ENCODE data around the gene SLC35A4.
A peak's percentile ranks its signal among the peaks of the same experiment; 100 is the strongest.

SLC35A4 gene, protein sequence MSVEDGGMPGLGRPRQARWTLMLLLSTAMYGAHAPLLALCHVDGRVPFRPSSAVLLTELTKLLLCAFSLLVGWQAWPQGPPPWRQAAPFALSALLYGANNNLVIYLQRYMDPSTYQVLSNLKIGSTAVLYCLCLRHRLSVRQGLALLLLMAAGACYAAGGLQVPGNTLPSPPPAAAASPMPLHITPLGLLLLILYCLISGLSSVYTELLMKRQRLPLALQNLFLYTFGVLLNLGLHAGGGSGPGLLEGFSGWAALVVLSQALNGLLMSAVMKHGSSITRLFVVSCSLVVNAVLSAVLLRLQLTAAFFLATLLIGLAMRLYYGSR
- total RNA-seq = 28.6 to 31.4 reads per million in 2 donors

DNA sequence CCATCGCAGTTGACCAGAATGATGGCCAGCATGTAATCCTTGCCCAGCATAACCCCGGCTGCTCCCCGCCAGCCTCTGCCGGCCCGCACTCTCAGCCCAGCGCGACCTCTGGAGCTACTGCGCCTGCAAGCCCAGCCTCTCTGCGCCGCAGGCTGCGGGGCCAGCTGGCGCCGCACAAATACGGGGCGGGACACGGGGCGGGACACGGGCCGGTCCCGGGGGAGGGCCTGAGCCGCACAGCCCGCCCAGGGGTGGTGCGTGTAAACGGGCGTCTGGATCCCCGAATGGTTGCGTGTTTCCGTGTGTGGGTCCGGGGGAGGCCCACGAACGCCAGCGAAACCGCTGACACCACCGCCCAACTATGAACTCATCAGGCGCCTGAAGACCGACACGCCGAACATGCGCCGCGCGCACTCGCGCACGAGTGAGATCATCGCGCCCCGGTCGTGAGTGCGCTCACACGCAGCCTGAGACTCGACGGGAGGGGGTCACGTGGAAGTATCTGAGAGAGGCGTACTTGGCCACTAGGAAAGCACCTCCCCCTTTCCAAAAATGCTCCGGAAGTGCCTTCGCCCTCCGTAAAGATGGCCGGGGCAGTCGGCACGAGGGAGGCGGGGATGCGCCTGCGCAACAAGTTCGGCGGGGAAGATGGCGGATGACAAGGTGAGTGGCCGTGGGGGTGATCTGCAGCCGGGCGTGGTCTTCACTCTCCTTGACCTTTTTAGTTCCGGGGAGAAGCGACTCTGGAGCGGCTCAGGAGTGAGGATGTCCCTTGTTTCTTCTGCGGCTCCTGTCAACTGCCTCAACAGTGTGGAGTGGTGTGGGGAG is at the start of gene SLC35A4, which contains the start of gene APBB3:
Gene SLC35A4, plus strand, starts transcription at position 633 of the 828 bp plus-strand sequence. CDS start 2,342 bp downstream, outside the sequence.
Gene APBB3, minus strand, starts transcription at position 403 of the 828 bp plus-strand sequence. Its CDS starts 353 bp downstream, at position 50.
- peak; percentile 99 for DNase-seq

DNA sequence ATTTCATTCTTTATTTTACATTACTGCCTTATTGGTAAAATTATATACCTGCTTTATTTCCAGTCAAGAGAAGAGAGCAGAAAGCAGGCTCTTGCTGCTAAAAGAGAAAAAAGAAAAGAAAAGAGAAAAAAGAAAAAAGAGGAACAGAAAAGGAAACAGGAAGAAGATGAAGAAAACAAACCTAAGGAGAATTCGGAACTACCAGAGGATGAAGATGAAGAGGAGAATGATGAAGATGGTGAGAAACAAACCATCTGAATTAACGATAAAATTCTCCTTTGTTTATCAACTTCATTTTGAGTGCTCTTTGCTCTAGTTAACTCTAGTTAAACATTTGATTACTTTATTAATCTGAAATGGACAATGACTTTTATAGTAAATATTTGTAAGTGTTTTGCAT is 40.6 kb upstream of the SLC35A4 start:
- no peak for DNase-seq

DNA sequence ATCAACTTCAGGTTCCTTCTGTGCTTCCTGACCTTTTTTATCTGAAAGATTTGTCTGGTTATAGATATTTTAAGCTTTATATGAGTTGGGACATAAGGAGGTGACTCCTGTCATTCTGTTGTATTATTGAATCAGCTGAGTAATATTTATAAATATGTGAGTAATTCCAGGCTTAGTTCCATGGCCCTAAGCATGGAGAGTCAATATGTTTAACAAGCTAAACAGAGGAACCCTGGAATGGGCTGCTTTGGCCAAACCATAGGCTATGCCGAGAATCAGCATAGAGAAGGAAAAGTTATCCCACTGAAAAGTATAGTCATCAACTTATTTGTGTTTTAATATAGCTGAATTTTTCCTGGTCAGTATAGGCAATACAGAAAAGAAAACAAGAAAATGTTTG is 24.4 kb upstream of the SLC35A4 start:
- DNase-seq = no peak

DNA sequence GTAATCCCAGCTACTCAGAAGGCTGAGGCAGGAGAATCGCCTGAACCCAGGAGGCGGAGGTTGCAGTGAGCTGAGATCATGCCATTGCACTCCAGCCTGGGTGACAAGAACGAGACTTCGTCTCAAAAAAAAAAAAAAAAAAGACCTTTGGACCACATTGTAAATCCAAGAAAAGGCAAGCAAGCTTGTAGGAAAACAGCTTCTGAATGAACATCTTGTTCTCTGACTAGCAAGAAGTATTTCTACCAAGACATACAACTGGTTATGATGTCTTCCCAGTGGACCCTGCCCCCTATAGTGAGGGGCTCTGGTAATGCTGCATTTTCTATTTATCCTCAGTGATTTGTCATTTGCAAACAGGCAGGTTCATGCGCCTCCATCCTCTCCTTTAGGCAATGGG is 21.7 kb upstream of the SLC35A4 start:
- no peak for DNase-seq

DNA sequence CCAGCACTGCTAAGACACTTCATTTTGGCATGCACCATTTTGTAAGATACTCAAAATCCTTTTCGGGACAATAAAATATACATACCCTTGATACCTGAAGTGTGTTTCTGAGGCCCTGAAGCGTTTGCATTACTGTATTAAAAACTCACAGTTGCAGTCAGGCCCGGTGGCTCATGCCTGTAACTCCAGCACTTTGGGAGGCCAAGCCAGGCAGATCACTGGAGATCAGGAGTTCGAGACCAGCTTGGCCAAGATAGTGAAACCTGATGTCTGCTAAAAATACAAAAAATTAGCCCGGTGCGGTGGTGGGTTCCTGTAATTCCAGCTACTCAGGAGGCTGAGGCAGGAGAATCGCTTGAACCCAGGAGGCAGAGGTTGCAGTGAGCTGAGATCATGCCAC is 19.6 kb upstream of the SLC35A4 start:
- no peak for DNase-seq

DNA sequence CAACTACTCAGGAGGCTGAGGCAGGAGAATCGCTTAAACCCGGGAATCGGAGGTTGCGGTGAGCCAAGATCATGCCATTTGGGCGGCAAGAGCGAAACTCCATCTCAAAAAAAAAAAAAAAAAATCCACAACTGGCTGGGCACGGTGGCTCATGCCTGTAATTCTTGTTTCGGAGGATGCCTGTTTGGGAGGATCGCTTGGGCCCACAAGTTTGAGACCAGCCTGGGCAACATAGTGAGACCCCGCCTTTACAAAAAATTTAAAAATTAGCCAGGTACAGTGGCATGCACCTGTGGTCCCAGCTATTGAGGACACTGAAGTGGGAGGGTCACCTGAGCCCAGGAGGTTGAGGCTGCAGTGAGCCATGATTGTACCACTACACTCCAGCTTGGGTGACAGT is 19.0 kb upstream of the SLC35A4 start:
- no peak for DNase-seq

DNA sequence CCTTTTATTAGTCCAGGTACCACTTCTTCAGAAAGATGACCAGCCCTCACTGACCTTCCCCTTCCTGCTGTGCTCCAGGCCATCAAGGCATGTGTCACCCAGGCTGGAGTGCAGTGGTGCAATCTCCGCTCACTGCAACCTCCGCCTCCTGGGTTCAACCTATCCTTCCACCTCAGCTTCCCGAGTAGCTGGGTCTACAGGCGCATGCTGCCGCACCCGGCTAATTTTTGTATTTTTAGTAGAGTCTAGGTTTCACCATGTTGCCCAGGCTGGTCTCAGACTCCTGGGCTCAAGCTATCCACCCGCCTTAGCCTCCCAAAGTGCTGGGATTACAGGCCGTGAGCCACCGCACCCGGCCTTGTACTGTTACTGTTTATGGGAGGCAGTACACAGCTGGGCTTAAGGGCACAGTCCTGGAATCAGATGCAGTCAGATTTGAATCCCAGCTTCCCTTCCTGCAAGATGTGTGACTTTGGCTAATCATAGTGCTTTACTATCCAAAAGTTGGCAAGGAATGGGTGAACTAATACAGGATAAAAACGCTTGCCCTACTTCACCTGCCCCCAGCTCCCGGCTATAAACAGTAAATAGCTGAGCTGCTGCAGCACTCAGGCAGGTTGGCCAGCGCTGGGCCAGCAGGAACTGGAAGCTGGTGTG is 17.6 kb upstream of the SLC35A4 start:
- DNase-seq = no peak

DNA sequence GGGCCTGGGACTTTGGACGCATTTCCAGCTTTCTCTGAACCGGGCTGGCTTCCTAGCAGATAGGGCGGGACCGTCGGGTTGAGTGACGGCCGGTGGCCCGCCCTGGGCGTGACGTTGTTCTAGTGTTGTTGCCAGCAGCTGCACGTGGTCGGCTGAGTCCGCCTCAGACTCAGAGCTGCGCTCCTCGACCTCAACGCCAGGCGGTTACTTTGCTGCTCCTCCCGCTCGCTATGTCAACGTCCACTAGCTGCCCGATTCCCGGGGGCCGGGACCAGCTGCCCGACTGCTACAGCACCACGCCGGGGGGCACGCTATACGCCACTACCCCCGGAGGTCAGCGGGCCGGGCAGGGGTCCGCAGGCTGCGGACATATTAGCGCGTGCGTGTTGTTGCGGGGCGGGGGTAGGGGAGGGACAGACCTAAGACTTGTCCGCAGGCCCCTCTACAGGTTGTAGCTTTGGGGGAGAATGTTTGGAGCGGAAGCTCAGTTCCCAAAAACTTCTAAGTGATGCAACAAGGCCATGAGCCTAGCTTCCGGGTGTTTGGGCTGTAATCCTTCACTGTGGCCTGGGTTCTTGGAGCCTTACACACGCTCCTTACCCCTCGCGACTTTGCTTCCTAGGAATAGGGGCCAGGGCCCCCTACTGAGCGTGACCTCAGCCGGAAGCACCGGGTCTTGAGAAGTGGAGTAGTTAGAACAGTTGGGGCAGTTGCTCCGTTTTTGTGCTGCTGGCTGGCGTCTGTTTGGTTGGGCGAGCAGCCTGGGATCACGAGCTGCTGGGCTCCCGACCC is 16.9 kb upstream of the SLC35A4 start, which contains the start of gene EIF4EBP3:
Gene EIF4EBP3, plus strand, starts transcription at position 155 of the 792 bp plus-strand sequence. Its CDS starts 76 bp downstream, at position 231.
- DNase-seq = peak; percentile 65

DNA sequence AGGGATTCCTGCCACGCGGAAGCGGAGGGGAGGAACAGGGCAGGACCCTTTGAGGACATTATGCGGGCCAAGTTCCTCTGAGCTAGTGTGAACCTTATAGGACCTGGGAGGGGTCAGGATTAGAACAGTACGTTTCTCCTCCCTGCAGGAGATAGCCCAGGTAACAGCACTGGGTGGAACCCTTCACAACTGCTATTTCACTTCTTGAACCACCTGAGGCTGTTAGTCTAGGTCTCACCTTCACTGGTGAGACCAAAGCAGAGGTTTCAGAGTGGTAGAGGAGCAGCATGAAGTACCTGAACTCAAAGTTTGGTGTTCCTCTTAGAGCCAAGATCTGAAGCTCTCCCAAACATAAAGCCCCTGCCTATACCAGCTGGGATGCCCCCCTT is 16.3 kb upstream of the SLC35A4 start:
- no peak for DNase-seq

DNA sequence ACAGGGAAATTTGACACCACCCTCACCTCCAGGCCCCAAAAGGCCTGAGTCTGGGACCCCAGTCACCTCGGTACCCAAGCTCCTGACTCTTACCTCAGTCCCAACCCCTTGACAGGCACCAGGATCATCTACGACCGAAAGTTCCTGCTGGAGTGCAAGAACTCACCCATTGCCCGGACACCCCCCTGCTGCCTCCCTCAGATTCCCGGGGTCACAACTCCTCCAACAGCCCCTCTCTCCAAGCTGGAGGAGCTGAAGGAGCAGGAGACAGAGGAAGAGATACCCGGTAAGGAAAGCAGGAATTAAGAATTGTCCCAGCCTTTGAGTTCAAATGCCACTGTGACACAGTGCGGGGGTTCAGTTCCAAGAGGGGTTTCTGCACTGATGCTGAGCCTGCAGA is 15.8 kb upstream of the SLC35A4 start:
- DNase-seq = no peak

DNA sequence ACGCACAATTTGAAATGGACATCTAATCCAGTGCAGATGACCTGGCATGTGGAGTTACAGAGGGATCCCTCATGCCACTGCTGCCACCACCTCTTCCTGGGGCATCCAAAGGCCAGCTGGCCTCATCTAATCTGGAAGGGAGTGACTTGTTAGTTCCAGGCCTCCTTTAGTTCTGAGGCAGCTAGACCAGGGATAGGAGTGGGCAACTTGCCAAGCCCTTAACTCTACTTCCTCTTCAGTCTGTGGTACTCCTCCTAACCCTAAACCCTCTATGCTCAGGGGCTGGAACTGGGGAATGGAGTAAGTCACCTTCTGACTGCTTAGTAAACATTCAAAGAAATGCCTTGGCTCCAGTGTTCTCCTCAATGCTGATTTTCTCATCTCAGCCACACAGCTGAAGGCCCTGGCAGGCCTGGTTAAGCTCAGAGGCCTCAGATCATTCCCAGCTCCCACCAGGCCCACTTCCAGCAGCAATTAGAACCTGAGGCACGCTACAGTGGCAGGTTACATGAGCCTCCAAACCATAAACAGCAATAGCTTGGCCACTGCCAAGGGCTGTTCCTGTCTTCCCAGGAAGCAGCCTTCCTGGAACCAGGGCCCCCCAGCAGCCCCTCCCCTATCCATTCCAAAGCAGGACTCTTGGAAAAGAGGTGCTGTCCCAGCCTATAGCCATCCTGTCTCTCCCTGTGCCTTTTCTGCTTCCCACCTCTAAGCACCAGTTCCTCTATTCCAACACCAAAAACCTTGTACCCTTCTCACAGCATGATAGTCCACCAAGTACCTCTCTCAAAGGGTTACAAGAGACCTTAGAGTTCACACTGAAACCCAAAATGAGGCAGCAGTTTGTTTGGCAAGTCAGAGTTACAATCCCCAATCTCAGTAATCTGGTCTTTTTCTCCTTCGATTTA is 15.1 kb upstream of the SLC35A4 start:
- no peak for DNase-seq

DNA sequence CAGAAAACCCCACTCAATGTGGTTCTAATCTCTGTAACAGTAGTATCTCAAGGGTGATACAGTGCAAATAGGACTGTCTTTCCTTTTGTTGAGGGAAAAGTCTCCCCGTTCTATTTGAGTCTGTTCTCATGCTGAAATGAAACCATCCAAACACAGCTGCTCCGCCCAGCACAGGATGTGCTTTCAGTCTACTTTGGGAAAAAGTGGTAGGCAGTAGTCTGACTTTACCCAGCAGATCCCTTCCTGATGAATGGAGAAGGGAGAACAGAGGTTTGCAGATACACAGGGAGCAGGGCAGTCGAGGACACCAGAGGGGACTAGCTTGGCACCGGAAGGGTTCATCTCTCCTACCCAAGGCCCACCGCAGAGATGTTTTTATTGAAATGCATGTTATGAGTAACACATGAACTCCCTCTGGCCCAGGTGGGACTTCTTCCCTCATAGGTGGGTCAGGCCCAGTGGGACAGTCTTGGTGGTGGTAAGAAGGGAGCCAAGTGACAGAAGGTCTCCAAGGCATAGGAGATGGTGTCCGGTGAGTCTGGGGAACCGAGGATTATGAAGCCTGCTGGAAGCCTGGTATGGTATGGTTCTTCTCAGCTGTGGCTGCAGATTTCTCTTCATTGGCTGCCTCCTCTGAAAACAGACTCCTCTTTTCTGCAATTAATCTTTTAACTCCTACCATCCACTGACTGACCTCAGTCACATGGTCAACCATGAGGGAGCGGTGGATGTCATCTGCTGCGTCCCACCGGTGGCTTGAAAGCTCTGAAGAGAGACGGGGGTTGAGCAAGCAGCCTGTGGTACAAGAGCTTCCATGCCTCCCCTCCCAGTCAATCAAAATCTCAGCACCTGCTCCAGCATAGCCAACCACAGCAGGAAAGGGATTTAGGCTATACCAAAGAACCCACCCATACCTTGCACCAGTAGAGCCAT is 14.2 kb upstream of the SLC35A4 start:
- DNase-seq = no peak

DNA sequence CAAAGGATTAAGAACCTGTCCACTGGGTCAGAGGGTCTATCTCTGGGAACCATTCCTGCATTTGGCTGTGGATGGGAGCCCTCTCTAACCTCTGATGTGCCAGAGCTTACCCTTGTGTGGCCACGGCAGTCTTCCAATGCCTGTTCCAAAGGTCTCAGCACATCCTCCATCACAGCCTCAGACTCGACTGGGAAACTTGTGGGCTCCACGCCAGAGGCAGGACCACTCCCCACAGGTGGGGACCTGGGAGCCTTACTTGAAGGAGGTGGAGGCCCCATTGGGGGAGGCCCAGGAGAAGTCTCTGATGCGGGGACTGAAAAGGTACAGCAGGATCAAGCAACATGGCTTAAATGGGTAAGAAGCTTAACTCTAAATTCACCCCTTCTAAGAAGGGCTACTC is 12.8 kb upstream of the SLC35A4 start:
- DNase-seq = no peak

DNA sequence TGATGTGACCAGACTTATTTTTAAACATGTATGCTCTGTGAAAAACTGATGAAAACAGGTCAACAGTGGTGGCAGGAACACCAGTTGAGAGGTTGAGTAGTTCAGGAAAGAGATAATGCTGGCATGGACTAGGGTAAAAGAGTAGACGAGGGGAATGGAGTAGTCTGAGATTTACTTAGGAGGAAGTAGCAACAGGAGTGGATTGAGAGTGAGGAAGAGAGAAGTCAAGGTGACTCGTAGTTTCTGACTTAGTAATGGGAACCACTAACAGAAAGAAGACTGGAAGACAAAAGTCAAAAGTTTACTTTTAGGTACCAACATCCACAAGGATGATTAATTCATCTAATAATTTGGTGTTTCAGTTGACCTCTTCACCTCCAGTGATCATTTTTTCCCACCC is 11.0 kb upstream of the SLC35A4 start:
- DNase-seq = no peak

DNA sequence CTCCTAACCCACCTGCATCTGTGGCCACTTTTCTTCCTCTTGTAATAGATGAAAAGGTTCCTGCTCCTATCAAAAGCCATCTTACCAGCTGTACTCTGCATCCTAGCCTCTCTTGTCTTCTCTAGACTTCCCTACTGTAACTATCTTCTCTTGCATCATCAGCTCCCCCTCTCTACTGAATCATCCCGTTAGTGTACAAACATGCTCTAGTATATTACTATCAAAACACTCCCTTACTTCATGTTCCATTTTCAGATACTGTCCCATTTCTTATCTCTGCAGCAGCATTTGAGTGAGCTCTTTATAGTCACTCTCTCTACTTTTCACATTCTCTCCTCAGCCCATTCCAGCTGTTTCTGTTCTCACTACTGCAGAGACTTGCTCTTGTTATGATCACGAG is 10.2 kb upstream of the SLC35A4 start:
- DNase-seq = no peak

DNA sequence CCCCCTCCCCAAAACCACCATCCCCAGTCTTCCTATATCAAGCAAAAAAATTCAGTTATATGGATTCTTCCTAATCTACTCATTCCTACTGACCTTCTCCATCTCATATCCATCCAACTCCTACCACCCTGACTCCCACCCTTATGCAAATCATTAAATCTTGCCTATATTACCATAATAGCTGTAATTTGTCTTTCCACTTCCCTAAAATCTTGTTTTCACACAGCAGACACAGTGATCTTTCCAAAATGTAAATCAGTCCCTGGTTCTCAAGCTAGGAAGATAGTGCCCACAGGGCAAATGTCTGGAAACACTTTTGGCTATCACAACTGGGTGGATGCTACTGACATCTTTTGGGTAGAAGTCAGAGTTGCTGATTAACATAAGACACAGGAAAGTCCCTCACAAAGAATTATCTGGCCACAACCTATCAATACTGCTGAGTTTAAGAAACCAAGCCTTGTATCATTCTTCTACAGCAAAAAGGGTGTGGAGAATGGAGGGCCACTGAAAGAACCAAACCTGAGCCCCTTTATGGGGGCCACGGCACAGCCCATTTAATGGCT is 8.8 kb upstream of the SLC35A4 start:
- no peak for DNase-seq

DNA sequence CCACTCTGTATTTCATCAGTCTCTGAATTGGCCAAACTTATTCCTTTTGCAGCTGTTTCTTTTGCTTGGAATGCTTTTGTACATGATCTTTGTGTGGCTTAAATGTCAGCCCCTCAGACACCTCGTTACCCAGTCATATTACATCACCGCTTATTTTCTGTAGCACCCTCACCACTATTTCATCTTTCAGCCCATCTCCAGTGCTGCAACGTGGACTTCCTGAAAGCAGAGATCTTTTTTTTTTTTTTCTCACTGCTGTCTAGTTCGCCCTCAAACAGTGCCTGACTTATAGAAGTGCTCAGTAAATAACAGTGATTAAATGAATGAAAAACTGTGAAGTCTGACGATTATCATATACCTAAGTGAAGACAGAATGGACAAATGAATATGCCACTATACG is 8.2 kb upstream of the SLC35A4 start:
- DNase-seq = no peak

DNA sequence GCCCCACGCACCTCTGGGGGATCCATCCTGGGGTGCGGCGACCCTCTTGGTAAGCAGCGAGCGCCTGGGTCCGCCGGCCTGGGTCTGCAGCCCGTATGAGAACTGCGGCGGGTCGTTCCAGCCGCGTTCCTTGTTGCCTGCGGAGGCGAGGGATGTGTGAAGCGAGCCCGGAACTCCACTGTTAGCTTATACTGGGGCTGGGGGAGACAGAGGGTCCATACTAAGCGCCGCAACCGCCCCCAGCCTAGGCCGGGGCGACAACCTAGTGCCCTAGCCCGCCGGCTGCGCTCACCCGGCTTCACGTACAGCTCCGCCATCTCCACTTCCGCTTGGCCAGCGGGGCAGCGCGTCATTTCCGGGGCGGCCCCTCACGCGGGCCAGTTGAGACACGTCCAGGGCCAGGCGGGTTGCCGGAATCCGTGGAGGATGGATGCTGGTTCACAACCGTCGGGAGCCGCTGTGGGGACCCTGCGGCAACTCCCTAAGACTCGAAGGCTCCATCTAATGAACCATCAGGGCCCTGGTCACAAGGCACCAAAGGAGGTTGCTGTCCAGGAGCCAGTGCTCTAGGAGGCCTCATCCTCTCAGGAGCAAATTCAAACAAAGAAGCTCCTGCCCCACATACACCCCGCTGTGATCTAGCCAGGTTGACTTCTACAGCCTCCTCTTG is 7.4 kb upstream of the SLC35A4 start, which contains the start of gene SRA1:
Gene SRA1, minus strand, starts transcription at position 338 of the 670 bp plus-strand sequence. Its CDS starts 21 bp downstream, at position 317.
- DNase-seq = peak; percentile 83

DNA sequence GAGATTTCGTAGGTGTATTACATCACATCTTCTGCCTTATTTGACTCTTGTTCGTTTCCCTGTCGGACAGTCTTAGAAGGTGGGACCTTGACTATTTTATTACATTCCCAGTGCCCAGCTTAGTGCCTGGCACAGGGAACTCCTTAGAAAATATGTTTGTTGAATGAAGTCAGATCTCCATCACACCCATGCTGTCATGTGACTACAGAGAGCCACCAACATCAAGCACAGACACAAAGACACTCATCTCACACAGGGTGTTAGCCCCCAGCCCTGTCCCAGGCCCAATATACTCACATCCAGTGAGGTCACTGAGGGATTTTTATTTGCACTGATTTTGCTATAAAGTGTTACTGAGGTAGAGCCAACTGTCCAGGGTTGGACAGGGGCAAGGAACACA is 6.7 kb upstream of the SLC35A4 start:
- DNase-seq = no peak
